Left lung (tissue), 10 donors: Measurements from ENCODE around the gene TSC22D1. TPM values are rescaled to one million over a fixed set of nuclear protein-coding genes. Genes with fewer than 3 reads are reported as not detected.

Source experiments
- ATAC-seq: fragments of 200-7000 bp; cut with Tn5 transposase; one replicate; pipeline ENCODE4 v1.9.1; 2020; ENCODE audit warnings: moderate library complexity
- DNase-seq, 4 donors: peaks; one replicate each; pipeline ENCODE4 v3.0.0-alpha.2; 2013 to 2020
- H3K27ac ChIP-seq, 2 donors: fragments of 200-600 bp; sonication (generic) in 1 of 2; one replicate each; pipeline versions ENCODE4 v1.5.0 to v1.8.0; 2020 to 2021
- H3K27me3 ChIP-seq, 2 donors: fragments of 200-600 bp; sonication (generic) in 1 of 2; one replicate each; pipeline versions ENCODE4 v1.5.0 to v1.8.0; 2020 to 2021
- H3K36me3 ChIP-seq, 2 donors: fragments of 200-600 bp; sonication (generic) in 1 of 2; one replicate each; pipeline versions ENCODE4 v1.5.0 to v1.8.0; 2020 to 2021
- H3K4me1 ChIP-seq, 2 donors: fragments of 200-600 bp; one replicate each; pipeline ENCODE4 v1.8.0; 2021
- H3K4me3 ChIP-seq, 2 donors: fragments of 200-600 bp; sonication (generic) in 1 of 2; one replicate each; pipeline versions ENCODE4 v1.5.0 to v1.8.0; 2020 to 2021; ENCODE audit warnings: mild to moderate bottlenecking in 1 of 2
- H3K9me3 ChIP-seq, 2 donors: fragments of 200-600 bp; sonication (generic) in 1 of 2; one replicate each; pipeline versions ENCODE4 v1.5.0 to v1.8.0; 2020 to 2021
- intact Hi-C, 2 donors: fragments of 100-400 bp; cut with DNase I; formaldehyde crosslinking; loops; one replicate each; pipeline versions ENCODE4 v1.11.2 to v1.14.2; 2022
- polyA plus RNA-seq, 6 donors: library from polyadenylated mRNA; unstranded; fragments of 120-200 nt; gene quantifications; one replicate each; pipeline ENCODE4 v1.2.1, GENCODE V29; 2013; ENCODE audit not compliant: insufficient read length in 6 of 6
- total RNA-seq, 2 donors: library from RNA; stranded (reverse); fragmentation: NEBNext Ultra II Directional; extraction: Animal tissue kit (Norgen Biotek cat#: 25700); gene quantifications; one replicate each; pipeline ENCODE4 v1.2.1, GENCODE V29; 2021
- TF ChIP-seq, protein P1 (sequence below), 2 donors: fragments of 200-600 bp; sonication (generic) in 1 of 2; IDR thresholded peaks; one replicate each; pipeline versions ENCODE4 v1.5.0 to v1.8.0; 2021; ENCODE audit warnings: antibody characterized with exemption in 2 of 2
- donor health status: DM: no; HTN: yes; CAD: no.
- donor health status: DM: no; HTN: no; CAD: no.

Gene TSC22D1
- total and polyA plus RNA-seq, 8 donors = 95.4 to 192 (median 182) TPM

DNA sequence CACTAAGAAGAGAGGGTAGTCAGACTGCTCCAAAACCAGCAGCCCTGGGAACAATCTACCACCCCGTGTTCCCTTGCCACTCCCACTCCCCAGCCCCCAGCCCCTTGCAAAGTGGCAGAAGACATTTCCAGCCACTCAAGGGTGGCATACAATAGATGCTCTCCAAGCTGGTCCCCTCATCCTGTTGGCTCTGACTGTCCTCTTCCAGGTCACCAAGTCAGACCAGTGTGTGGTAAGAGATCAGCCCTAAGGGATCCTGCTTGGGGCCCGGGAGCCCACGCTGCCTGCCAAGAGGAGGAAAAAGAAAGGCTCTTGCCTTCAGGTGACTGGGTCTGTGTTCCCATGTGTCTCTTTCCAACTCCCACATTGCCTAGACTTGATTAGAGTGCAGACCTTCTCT is 177.5 kb downstream of the TSC22D1 start:
- intact Hi-C loops = no loop called here
- no peaks in the 10 kb centered on the region for H3K4me1 ChIP-seq
- TF ChIP-seq, protein P1, sequence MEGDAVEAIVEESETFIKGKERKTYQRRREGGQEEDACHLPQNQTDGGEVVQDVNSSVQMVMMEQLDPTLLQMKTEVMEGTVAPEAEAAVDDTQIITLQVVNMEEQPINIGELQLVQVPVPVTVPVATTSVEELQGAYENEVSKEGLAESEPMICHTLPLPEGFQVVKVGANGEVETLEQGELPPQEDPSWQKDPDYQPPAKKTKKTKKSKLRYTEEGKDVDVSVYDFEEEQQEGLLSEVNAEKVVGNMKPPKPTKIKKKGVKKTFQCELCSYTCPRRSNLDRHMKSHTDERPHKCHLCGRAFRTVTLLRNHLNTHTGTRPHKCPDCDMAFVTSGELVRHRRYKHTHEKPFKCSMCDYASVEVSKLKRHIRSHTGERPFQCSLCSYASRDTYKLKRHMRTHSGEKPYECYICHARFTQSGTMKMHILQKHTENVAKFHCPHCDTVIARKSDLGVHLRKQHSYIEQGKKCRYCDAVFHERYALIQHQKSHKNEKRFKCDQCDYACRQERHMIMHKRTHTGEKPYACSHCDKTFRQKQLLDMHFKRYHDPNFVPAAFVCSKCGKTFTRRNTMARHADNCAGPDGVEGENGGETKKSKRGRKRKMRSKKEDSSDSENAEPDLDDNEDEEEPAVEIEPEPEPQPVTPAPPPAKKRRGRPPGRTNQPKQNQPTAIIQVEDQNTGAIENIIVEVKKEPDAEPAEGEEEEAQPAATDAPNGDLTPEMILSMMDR (IDR thresholded peaks at IDR 0.05) = no peak

DNA sequence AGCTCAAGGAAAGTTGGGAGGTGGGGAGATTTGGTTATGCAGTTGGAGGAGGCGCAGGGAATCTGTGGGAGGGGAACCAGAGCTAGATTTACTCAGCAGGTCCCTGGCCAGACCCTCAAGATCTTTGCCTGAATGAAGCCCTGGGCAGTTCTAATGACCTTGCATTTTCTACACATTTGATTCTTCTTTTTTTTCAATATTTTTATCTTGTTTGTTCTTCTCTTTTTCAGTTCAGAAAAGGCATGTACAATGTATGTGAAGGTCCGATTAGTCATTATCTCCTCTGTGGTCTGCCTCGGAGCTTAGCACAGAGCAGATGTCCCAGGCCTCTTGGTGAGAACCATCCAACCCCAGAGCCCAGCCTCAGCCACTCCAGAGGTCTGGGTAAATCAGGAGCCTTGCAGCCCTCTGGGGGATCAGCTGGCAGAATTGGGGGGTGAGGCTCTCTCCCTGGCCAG is 178.3 kb downstream of the TSC22D1 start:
- no peak for DNase-seq
- ATAC-seq = no peak
- Histone ChIP-seq H3K27ac (peak overlapping the region in 1 of 2 donors; percentile 36), H3K4me1 (no peaks in the 10 kb centered on the region), H3K27me3 (no peaks in the 10 kb centered on the region), H3K4me3 (no peak overlapping the region), H3K36me3 (no peaks in the 10 kb centered on the region), H3K9me3 (no peaks in the 10 kb centered on the region)
- intact Hi-C loops = no loop called here
- TF ChIP-seq, protein P1 (IDR thresholded peaks at IDR 0.05) = no peak

More for the DNA sequence above, 177.5 kb downstream of the TSC22D1 start:
- H3K27ac ChIP-seq = no peak overlapping the region
- no peaks in the 10 kb centered on the region for H3K27me3 ChIP-seq
- no peaks in the 10 kb centered on the region for H3K9me3 ChIP-seq
- DNase-seq (no peak), ATAC-seq (no peak)
- no peaks in the 10 kb centered on the region for H3K36me3 ChIP-seq
- no peak overlapping the region for H3K4me3 ChIP-seq

DNA sequence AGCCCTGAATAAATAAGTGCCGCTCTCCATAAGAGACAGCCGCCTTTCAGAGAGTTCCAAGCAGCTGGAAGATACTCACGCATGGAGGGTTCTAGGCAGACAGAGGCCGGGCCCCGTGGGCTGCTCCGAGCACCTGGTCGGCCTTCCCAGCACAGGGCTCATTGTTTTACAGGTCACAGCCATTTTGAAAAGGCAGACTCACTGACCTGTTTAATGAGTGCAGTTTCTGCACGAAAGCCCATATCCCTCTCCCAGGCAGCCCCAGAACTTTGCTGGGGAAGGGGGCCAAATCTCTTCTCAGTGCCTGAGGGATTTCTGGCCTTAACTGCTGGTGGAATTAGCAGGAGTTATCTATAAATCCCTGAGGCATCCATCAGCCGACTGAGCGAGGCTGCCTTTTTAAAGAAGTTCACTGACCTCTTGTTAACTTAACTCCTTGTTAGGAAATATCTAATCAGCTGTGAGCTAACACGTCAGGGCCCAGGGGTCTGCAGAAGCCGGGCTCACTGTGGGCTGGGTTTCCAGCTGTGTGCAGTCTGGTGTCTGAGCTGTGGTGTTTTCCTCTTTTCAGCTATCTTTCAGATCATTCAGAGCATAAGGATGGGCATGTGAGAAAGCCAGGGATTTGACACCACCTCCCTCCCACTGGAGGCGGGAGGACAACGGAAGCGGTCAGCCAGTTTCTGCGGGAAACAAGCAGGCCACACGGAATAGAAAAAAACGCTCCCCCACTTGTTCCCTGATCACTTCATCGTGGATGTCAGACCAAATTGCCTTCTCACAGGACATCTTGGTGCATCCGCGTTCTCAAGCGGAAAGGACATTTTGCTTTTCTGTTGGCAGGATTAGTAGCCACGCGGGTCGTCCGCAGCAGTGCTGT is 179.2 kb downstream of the TSC22D1 start:
- peak in 2 of 4 donors; percentile 43 to 51 for DNase-seq

DNA sequence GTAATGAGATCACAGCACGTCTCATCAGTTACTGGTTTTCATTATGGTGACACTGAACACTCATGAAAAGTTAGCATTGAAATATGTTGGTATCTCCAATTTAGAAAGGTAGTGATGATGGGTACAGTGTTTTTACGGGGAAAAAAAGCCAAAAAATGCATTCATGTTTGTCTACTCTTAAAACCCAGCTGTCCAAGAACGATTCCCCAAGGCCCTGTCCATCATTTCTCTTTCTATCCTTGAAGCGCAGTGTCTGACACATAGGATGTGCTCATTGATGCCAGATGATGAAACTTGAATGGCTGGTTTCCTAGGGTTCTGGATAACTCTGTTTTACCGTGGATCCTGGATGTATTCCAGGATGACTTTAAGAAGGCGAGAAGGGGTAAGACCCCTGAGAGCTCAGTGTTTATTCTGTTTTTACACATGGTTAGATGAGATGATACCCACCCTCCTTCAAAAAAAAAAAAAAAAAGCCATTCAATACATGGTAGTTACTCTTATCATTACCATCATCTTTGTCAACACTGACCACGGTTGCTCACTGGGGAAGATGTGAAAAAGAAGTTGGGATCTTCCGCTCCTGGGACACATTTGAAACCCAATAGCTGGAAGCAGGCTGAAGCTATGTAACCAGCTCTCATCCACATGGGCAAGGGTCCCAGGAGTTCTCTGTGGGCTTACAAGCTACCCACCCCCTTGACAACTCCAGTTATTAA is 180.0 kb downstream of the TSC22D1 start:
- Histone ChIP-seq H3K4me3 (no peak overlapping the region), H3K4me1 (no peaks in the 10 kb centered on the region), H3K36me3 (no peaks in the 10 kb centered on the region), H3K27me3 (no peaks in the 10 kb centered on the region), H3K9me3 (no peaks in the 10 kb centered on the region), H3K27ac (peak overlapping the region in 1 of 2 donors; percentile 36)
- DNase-seq (no peak), ATAC-seq (no peak)
- intact Hi-C loops = no loop called here
- TF ChIP-seq, protein P1 (IDR thresholded peaks at IDR 0.05) = no peak

More for the DNA sequence above, 179.2 kb downstream of the TSC22D1 start:
- peak; percentile 41 for ATAC-seq
- no peak overlapping the region for H3K4me3 ChIP-seq
- H3K4me1 ChIP-seq = no peaks in the 10 kb centered on the region
- TF ChIP-seq, protein P1 (IDR thresholded peaks at IDR 0.05) = no peak
- H3K36me3 ChIP-seq = no peaks in the 10 kb centered on the region
- H3K27ac ChIP-seq = peak overlapping the region in 1 of 2 donors; percentile 36
- intact Hi-C loops = no loop called here
- no peaks in the 10 kb centered on the region for H3K27me3 ChIP-seq
- no peaks in the 10 kb centered on the region for H3K9me3 ChIP-seq

DNA sequence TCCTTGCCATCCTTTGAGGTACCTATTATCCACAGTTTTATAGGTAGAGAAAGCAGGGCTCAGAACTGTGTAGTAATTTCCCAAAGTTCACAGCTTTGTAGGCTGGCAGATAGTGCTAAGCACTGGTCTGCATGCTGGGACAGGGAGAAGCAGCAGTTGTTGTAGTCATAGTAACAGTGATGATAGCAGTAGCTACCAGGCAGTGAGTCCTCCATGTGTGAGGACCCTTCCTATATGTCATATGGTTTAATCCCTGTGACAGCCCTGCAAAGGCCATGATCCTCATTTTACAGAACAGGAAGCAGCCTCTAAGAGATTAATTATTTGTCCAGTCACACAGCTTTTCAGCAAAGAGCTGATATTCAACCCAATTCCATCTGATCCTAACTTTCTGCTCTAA is 181.5 kb downstream of the TSC22D1 start:
- TF ChIP-seq, protein P1 (IDR thresholded peaks at IDR 0.05) = no peak
- Histone ChIP-seq H3K9me3 (no peaks in the 10 kb centered on the region), H3K27ac (no peak overlapping the region), H3K36me3 (no peaks in the 10 kb centered on the region), H3K4me1 (no peaks in the 10 kb centered on the region), H3K4me3 (no peak overlapping the region), H3K27me3 (no peaks in the 10 kb centered on the region)
- DNase-seq (no peak), ATAC-seq (no peak)
- intact Hi-C loops = no loop called here
